ENCODE measurements around the gene ZNFX1.

The ZNFX1 gene
- long read RNA-seq, partial matches to known transcripts = 73 of 89 reads
- long read RNA-seq, other reads (novel, unspliced or antisense) = 16 of 89 reads

GRCh38 chr20:49278036-49278817, at the start of gene ZNFX1:
ZNFX1 (minus strand) TSS chr20:49278057; CDS start chr20:49275839, 2,218 bp downstream.
- peak; percentile 98 to 99 for DNase-seq (ENCODE audit: low read depth in 1 of 2, low spot score in 1 of 2)
- peak within 1 kb of the TSS; percentile 97 for H3K4me3 ChIP-seq (replicated peaks; ENCODE audit: insufficient read depth, low read length)
- H3K27ac ChIP-seq (replicated peaks) = peak within 1 kb of the TSS; percentile 96
- H3K27me3 ChIP-seq (ENCODE audit: insufficient read depth, poor library complexity, severe bottlenecking) = no peaks in the 10 kb centered on the region
- TF ChIP-seq, protein P1, sequence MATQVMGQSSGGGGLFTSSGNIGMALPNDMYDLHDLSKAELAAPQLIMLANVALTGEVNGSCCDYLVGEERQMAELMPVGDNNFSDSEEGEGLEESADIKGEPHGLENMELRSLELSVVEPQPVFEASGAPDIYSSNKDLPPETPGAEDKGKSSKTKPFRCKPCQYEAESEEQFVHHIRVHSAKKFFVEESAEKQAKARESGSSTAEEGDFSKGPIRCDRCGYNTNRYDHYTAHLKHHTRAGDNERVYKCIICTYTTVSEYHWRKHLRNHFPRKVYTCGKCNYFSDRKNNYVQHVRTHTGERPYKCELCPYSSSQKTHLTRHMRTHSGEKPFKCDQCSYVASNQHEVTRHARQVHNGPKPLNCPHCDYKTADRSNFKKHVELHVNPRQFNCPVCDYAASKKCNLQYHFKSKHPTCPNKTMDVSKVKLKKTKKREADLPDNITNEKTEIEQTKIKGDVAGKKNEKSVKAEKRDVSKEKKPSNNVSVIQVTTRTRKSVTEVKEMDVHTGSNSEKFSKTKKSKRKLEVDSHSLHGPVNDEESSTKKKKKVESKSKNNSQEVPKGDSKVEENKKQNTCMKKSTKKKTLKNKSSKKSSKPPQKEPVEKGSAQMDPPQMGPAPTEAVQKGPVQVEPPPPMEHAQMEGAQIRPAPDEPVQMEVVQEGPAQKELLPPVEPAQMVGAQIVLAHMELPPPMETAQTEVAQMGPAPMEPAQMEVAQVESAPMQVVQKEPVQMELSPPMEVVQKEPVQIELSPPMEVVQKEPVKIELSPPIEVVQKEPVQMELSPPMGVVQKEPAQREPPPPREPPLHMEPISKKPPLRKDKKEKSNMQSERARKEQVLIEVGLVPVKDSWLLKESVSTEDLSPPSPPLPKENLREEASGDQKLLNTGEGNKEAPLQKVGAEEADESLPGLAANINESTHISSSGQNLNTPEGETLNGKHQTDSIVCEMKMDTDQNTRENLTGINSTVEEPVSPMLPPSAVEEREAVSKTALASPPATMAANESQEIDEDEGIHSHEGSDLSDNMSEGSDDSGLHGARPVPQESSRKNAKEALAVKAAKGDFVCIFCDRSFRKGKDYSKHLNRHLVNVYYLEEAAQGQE (IDR thresholded peaks at IDR 0.05; ENCODE audit: insufficient replicate concordance, low read depth) = peak; percentile 83
- no peak for TF ChIP-seq GABPA (IDR thresholded peaks at IDR 0.05; ENCODE audit: low read depth)
- TF ChIP-seq POLR2AphosphoS5 (IDR thresholded peaks at IDR 0.05; ENCODE audit: low read depth) = peak; percentile 100

GRCh38 chr20:49326026-49326425, 48.2 kb upstream of the ZNFX1 start:
- H3K27ac ChIP-seq (replicated peaks) = no peak overlapping the region
- TF ChIP-seq, protein P1 (IDR thresholded peaks at IDR 0.05; ENCODE audit: insufficient replicate concordance, low read depth) = no peak
- TF ChIP-seq POLR2AphosphoS5 (IDR thresholded peaks at IDR 0.05; ENCODE audit: low read depth) (no peak), SPI1 (IDR thresholded peaks at IDR 0.05; ENCODE audit: borderline replicate concordance, low read depth) (no peak), GABPA (IDR thresholded peaks at IDR 0.05; ENCODE audit: low read depth) (no peak), CTCF (IDR thresholded peaks at IDR 0.05; ENCODE audit: insufficient read depth, low read length) (no peak)
- H3K27me3 ChIP-seq (ENCODE audit: insufficient read depth, poor library complexity, severe bottlenecking) = peaks cover 6% of the 10 kb centered on the region
- no peak for DNase-seq (ENCODE audit: low read depth in 1 of 2, low spot score in 1 of 2)
- H3K4me3 ChIP-seq (replicated peaks; ENCODE audit: insufficient read depth, low read length) = no peak overlapping the region

GRCh38 chr20:49324306-49324705, 46.4 kb upstream of the ZNFX1 start:
- peak overlapping the region; percentile 53 for H3K27ac ChIP-seq (replicated peaks)
- peaks cover 12% of the 10 kb centered on the region for H3K27me3 ChIP-seq (ENCODE audit: insufficient read depth, poor library complexity, severe bottlenecking)

More at GRCh38 chr20:49324306-49324705, 46.4 kb upstream of the ZNFX1 start:
- H3K4me3 ChIP-seq (replicated peaks; ENCODE audit: insufficient read depth, low read length) = no peak overlapping the region
- DNase-seq (ENCODE audit: low read depth in 1 of 2, low spot score in 1 of 2) = no peak
- TF ChIP-seq, protein P1 (IDR thresholded peaks at IDR 0.05; ENCODE audit: insufficient replicate concordance, low read depth) = no peak
- no peak for TF ChIP-seq GABPA (IDR thresholded peaks at IDR 0.05; ENCODE audit: low read depth)
- TF ChIP-seq CTCF (IDR thresholded peaks at IDR 0.05; ENCODE audit: insufficient read depth, low read length) = no peak
- no peak for TF ChIP-seq SPI1 (IDR thresholded peaks at IDR 0.05; ENCODE audit: borderline replicate concordance, low read depth)
- no peak for TF ChIP-seq POLR2AphosphoS5 (IDR thresholded peaks at IDR 0.05; ENCODE audit: low read depth)
